Fibroblast of mammary gland (primary cell): Measurements from ENCODE around the gene HHATL.

Experiments
- DNase-seq: peaks from one replicate; pipeline ENCODE4 v3.0.0-alpha.2; 2010; ENCODE audit warnings: low read depth
- H3K4me3 ChIP-seq: 2 replicates; pipeline ENCODE4 v1.5.1; 2011; ENCODE audit warnings: low read depth, mild to moderate bottlenecking, low read length, moderate library complexity; ENCODE audit not compliant: control insufficient read depth
- CTCF ChIP-seq: conservative IDR thresholded peaks from 2 replicates; pipeline ENCODE4 v1.5.1; 2011; ENCODE audit warnings: low read depth, low read length, inconsistent platforms; ENCODE audit not compliant: control insufficient read depth, insufficient read depth

Gene HHATL

GRCh38 chr3:42683875-42684598 is 18.6 kb downstream of the HHATL start:
- TF ChIP-seq CTCF: no peak
- peak; percentile 98 for DNase-seq
- H3K4me3 ChIP-seq: no peak overlapping the region

GRCh38 chr3:42682301-42683070 is 20.1 kb downstream of the HHATL start:
- no peak overlapping the region for H3K4me3 ChIP-seq
- TF ChIP-seq CTCF: no peak
- no peak for DNase-seq

GRCh38 chr3:42681361-42682038 is 21.1 kb downstream of the HHATL start:
- H3K4me3 ChIP-seq: no peak overlapping the region
- DNase-seq: no peak
- no peak for TF ChIP-seq CTCF

- DNase-seq: no peak
Observed at GRCh38 chr3:42680806-42681205, 21.8 kb downstream of the HHATL start.

GRCh38 chr3:42680271-42680670 is 22.3 kb downstream of the HHATL start:
- no peak overlapping the region for H3K4me3 ChIP-seq
- TF ChIP-seq CTCF: no peak
- DNase-seq: peak; percentile 71

More at GRCh38 chr3:42680806-42681205, 21.8 kb downstream of the HHATL start:
- H3K4me3 ChIP-seq: no peak overlapping the region
- TF ChIP-seq CTCF: no peak

GRCh38 chr3:42678447-42678846 is 24.2 kb downstream of the HHATL start:
- no peak overlapping the region for H3K4me3 ChIP-seq
- TF ChIP-seq CTCF: no peak
- no peak for DNase-seq
